CD4-positive, alpha-beta T cell treated with Interleukin-17A for 1 hour (primary cell): ENCODE measurements around the gene DPYSL4.

Experiments
- DNase-seq: peaks from one replicate; pipeline ENCODE4 v3.0.0-alpha.2; 2020

Gene DPYSL4

DNA sequence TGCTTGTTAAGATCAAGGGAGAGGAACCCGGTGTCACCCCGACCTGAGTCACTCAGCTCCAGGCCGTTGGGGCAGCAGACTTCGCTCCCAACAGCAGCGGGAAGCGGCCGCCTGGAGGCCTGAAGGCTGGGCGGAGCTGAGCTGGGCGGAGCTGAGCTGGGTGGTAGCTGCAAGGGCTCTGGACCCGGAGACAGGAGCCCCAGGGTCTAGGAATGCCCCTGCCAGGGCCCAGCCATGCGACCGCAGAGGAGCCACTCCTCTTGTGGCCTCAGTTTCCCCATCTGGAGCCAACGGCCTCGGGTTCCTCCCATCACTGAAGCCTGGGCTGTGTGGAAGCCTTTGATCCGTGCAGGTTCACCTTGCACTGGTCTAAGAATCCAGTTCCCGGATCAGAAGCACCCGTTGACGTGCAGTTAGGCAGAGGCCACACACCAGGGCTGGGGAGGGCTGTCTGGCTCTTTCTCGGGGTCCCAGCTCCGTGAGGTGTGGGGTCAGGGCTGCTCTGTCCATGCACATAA lies 21.9 kb upstream of the DPYSL4 start:
- no peak for DNase-seq

- no peak for DNase-seq
These were observed 21.2 kb upstream of the DPYSL4 start for GRCh38 chr10:132165416-132165980.

GRCh38 chr10:132166216-132166950 lies 20.4 kb upstream of the DPYSL4 start:
- DNase-seq, result no peak

GRCh38 chr10:132167041-132167674 lies 19.6 kb upstream of the DPYSL4 start:
- no peak for DNase-seq

- DNase-seq, result no peak
These were observed 18.8 kb upstream of the DPYSL4 start for GRCh38 chr10:132167976-132168375.

DNA sequence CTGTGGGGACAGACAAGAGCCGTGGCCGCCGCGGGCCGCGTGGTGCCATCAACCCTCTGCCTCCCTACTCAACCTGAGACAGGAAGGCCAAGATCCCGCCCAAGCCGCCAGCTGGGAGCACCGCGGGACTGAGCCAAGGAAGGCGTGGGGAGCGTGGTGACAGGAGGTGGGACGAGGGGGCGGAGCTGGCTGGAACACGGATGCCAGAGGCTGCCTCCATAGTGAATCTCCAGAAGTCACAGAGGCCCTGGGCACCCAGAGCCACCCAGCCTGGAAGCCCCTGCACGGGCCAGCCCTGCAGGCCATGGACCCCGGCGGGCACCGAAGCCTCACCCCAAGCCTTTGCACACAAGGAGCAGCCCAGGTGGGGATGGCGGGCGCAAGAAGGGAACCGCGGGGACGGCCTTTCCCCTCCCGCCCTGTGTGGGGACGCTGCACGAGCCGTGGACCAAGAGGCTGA lies 18.1 kb upstream of the DPYSL4 start:
- no peak for DNase-seq

DNA sequence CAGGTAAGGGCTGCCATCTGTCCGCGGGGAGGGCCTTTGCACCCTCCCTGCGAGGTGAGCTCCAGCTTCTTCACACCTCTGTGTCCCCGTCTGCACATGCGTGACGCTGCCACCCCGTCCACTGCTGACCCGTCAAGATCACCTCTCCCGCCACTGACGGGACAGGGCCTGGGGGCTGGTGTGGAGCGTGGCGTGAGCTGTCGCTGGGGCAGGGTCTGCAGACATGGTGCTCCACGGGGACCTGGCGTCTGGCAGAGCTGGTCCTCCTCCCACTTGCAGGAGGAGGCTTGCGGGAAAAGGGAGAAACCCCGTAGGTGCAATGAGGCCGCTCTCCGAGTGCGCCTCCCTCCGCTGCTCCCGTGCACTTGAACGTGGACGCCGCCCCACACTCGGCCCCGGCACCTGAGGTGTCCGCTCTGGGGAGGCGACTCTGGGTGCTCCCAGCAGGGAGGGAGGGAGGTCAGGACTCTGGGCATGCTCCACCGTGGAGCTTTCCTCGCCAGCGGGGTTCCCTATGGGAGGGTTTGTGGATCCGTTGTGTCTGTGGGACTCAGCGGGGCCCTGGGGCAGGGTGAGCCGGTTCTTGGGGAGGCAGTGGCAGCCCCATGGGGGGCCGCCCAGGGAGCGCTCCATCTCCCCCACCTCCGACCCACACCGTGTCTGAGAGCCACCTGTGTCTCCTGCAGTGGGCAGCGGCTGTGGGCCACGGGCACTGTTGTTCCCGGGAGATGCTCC lies 17.6 kb upstream of the DPYSL4 start:
- DNase-seq, result no peak

GRCh38 chr10:132169766-132170560 lies 16.8 kb upstream of the DPYSL4 start:
- DNase-seq, result no peak

- no peak for DNase-seq
These were observed 16.0 kb upstream of the DPYSL4 start for GRCh38 chr10:132170561-132171361.

GRCh38 chr10:132172091-132173066 lies 14.4 kb upstream of the DPYSL4 start:
- no peak for DNase-seq

GRCh38 chr10:132173185-132173584 lies 13.6 kb upstream of the DPYSL4 start:
- no peak for DNase-seq

DNA sequence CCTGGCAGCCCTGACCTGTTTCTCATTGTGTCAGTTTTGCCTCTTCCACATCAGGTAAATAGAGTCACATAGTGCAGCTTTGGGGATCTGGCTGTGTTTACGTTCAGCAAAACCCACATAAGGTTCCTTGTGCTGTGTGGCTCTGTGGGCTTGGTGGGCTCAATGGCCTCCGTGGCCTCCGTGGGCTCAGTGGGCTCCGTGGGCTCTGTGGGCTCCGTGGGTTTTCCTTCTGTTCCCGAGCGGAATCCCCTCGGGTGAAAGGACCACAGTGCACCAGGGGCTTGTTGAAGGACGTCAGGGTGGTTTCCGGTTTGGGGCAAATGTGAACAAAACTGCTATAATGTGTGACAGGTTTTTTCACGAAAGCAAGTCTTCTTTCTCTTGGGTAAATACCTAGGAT lies 12.5 kb upstream of the DPYSL4 start:
- DNase-seq, result no peak

- no peak for DNase-seq
These were observed 11.3 kb upstream of the DPYSL4 start for GRCh38 chr10:132175408-132175807.

DNA sequence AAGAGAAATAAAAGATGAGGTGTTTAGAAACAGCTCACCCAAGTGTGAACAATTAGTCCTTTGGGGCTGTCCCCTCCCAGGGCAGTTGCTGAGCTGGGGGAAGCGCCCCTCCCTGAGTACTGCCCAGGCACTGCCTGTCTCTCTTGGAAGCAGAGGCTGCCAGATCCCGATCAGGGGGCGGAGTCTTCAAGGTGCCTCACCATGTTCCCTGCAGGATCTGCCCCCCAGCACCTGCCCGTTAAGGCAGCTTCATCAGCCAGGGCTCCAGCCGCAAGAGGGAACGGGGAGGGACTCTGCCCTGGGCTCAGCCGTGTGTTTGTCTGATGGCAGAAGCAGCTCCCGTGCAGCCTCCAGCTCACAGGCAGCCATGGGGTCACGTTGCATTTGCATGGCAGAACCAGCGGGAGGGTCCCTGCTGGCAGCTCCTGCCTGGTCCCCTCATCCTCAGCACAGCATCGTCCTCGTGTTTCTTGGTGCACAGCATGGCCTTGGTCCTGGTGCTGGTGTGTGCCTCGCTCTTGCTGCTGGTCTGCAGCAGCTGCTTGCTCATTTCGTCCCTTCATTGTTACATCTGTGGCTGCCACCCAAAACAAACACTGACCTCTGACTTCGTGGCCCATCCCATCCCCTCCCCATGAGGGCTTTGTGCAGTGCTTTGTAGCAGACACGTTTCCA lies 10.7 kb upstream of the DPYSL4 start:
- no peak for DNase-seq

- DNase-seq, result no peak
These were observed 9.9 kb upstream of the DPYSL4 start for GRCh38 chr10:132176623-132177500.

DNA sequence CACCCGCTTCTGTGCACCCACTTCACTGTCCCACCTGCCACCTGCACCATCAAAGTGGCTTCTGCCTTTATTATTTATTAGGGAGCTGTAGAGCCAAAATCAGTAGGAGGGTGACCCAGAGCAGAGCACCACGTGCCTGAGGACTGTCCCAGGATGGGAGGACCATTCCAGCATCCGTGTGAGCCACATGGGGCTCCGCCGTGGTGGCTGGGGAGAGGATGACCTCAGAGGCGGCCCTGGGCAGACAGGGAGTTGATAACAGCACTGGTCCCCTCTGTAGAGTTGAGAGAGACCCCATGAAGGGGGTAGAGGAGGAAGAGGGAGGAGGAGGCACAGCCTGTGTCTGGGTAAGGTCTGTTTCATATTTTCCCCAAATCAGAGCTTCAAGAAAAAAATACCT lies 8.7 kb upstream of the DPYSL4 start:
- DNase-seq, result no peak

- DNase-seq, result no peak
These were observed 7.8 kb upstream of the DPYSL4 start for GRCh38 chr10:132178672-132179545.
